Kidney epithelial cell (primary cell): ENCODE data around the gene VAMP2. TPM values are rescaled to one million over a fixed set of nuclear protein-coding genes. Genes with fewer than 3 reads are reported as not detected.

Experiments used
- DNase-seq: peaks from one replicate; pipeline ENCODE4 v3.0.0-alpha.2; 2010; ENCODE audit warnings: low read depth
- H3K27me3 ChIP-seq: 2 replicates; pipeline ENCODE4 v1.6.0; 2011; ENCODE audit warnings: low read length; ENCODE audit not compliant: control insufficient read depth, insufficient read depth
- H3K36me3 ChIP-seq: 2 replicates; pipeline ENCODE4 v1.5.1; 2011; ENCODE audit warnings: low read length; ENCODE audit not compliant: control insufficient read depth, insufficient read depth
- H3K4me3 ChIP-seq: 2 replicates; pipeline ENCODE4 v1.5.1; 2011; ENCODE audit warnings: low read depth, mild to moderate bottlenecking, control low read depth, low read length
- CTCF ChIP-seq: IDR thresholded peaks from 2 replicates; pipeline ENCODE4 v1.5.1; 2011; ENCODE audit warnings: mild to moderate bottlenecking, moderate library complexity, low read length, control low read depth, inconsistent platforms; ENCODE audit not compliant: insufficient read depth, poor library complexity, severe bottlenecking
- total RNA-seq: library from RNA; depleted of rRNA; stranded (reverse); fragments of >200 nt; gene quantifications from 2 replicates; pipeline ENCODE4 v1.2.3, GENCODE V29; 2015

Gene VAMP2
- total RNA-seq, result 7.0 and 8.0 TPM in 2 replicates

DNA sequence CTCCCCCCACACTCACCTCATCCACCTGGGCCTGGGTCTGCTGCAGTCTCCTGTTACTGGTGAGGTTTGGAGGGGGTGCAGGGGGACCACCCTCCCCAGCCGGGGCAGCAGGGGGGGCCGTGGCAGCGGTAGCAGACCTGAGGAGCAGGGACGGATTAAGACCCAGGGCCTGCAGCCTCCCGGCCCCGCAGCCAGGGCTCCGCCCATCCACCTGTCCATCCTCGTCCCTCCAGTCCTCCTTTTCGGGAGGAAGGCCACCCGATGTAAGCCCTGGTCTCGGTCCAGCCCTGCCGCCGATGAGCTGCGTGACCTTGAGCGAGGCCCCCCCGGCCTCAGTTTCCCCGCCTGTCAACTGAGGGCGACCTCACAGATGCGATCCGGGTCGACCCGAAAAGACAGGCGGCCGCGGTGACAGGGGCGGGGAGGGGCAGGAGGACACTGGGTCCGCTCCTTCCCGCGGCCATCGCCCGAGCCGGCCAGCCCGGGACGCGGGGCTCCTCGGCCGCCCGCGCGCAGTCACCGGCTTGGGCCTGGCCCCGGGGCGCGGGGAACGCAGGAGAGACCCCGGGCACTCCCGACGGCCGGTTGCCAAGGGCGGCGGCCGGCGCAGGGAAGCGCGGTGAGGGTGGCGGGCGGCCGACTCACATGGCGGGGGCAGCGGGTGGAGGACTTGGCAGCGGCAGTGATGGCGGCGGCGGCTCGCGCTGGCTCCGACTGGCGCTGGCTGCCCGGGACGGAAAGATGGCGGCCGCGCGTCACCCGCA is at the start of gene VAMP2:
Gene VAMP2, minus strand, starts transcription at position 716 of the 764 bp plus-strand sequence. Its CDS starts 69 bp downstream, at position 647.
- TF ChIP-seq CTCF, result no peak
- Histone ChIP-seq H3K36me3 (peaks cover 3% of the 10 kb centered on the region), H3K27me3 (no peaks in the 10 kb centered on the region), H3K4me3 (peak within 1 kb of the TSS; percentile 98)
- no peak for DNase-seq

- TF ChIP-seq CTCF, result no peak
- DNase-seq, result no peak
Measured at GRCh38 chr17:8210761-8211458, 48.2 kb upstream of the VAMP2 start.

DNA sequence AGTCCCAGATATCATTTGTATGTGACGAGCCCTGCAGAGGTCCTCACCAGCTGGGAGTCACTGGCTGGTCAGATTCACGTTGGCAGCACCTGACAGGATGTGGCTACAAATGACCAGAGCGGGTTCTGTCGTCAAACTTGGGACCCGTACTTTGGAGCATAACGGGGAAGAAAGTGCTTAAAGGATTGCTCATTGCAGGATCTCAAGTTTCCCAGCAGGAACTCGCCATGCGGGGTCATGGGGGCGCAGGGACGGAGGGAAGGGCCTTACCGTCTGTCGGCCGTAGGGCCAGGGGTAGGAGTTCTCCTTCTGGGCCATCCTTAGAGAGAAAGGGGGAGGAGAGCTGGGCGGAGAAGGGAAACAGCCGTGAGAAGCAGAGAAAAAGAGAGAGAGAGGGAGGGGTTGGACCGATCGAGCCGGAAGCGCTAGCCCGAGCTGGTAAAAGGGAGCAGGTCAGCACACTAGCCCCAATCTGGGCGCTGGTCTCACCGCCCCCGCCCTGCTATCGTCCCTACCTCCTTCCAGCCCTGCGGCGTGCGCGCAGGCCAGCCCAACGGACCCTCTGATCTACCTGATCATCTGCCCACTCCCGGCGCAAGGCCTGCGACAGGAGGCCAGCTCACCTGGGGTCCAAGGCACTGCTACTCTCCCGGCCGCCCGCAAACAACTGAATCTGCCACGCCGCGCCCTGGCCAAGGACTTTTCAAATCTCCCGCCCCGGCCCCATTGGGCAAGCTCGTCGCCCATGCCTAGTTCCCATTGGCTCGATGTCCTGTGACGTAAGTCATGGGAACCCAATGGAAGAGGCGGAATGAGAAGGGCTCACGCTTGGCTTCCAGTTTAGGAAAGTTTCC is 47.4 kb upstream of the VAMP2 start, which contains the start of gene AURKB:
Gene AURKB, minus strand, starts transcription at position 669 of the 854 bp plus-strand sequence. Its CDS starts 351 bp downstream, at position 318.
- Histone ChIP-seq H3K27me3 (no peaks in the 10 kb centered on the region), H3K4me3 (peak within 1 kb of the TSS; percentile 67), H3K36me3 (peaks cover 2% of the 10 kb centered on the region)
- peak; percentile 87 for DNase-seq
- no peak for TF ChIP-seq CTCF

More at GRCh38 chr17:8210761-8211458, 48.2 kb upstream of the VAMP2 start:
- no peaks in the 10 kb centered on the region for H3K27me3 ChIP-seq
- H3K36me3 ChIP-seq, result peaks cover 2% of the 10 kb centered on the region
- peak overlapping the region; percentile 67 for H3K4me3 ChIP-seq

GRCh38 chr17:8206536-8206935 is 43.8 kb upstream of the VAMP2 start:
- no peak overlapping the region for H3K4me3 ChIP-seq
- no peak for TF ChIP-seq CTCF
- no peaks in the 10 kb centered on the region for H3K27me3 ChIP-seq
- peaks cover 2% of the 10 kb centered on the region for H3K36me3 ChIP-seq
- DNase-seq, result no peak

DNA sequence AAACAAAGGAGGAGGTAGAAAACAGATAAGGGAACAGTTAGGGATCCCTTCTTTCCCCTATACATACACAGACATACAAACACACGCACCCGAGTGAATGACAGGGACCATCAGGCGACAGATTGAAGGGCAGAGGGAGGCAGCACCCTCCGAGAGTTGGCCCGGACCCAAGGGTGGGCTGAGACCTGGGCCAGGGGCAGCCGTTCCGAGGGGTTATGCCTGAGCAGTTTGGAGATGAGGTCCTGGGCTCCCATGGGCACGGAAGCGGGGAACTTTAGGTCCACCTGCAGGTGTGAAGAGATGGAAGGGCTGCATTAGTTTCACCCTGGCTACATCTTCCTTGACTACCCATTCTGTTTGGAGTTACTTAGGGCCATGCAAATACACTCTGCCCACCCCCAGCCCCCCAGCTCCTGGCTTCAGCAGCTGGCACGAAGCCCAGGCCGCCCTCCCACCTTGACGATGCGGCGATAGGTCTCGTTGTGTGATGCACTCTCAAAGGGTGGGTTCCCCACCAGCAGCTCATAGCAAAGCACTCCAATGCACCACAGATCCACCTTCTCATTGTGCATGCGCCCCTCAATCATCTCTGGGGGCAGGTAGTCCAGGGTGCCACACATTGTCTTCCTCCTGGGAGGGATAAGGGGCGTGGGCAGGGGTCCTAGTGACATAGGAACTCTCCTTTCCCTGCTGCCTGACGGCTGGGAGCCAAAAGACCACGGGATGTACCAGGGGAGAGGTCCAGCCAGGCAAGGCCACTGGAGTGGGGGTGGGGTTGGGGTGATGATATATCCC is 42.2 kb upstream of the VAMP2 start:
- TF ChIP-seq CTCF, result no peak
- no peaks in the 10 kb centered on the region for H3K27me3 ChIP-seq
- H3K36me3 ChIP-seq, result peaks cover 2% of the 10 kb centered on the region
- no peak for DNase-seq
- H3K4me3 ChIP-seq, result no peak overlapping the region
